Fibroblast of the conjunctiva (primary cell): ENCODE data around the gene KCTD13.
"Not testable (repeated sequence)": the region's sequence is repeated elsewhere in the genome, so short reads cannot be mapped to it uniquely, and the experiment has no call there.

Experiments used
- DNase-seq: peaks from one replicate; pipeline ENCODE4 v3.0.0-alpha.2; 2010; ENCODE audit warnings: low read depth

KCTD13 gene, protein sequence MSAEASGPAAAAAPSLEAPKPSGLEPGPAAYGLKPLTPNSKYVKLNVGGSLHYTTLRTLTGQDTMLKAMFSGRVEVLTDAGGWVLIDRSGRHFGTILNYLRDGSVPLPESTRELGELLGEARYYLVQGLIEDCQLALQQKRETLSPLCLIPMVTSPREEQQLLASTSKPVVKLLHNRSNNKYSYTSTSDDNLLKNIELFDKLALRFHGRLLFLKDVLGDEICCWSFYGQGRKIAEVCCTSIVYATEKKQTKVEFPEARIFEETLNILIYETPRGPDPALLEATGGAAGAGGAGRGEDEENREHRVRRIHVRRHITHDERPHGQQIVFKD

GRCh38 chr16:29925781-29926710, at the start of gene KCTD13:
TSS of gene KCTD13 (minus strand) at chr16:29926226. CDS start at chr16:29926033, 193 bp downstream.
- peak; percentile 57 for DNase-seq

DNA sequence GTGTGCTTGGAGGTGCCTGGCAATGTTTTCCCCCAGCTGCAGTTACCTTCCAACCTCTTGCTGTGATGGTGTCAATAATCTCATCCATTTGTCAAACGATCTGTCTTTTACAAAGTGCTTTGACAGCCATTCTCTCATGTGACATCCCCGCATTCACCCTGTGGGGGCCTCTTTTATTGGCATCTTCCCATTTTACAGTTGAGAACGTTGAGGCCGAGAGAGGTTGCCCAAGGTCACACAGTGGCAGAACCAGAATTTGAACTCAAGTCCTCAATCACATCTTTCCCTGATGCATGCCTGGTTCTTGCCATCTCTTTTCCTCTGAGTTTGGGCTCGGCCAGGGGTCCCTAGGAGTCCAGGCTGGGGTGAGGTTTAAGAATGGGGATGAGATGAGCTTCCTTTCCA, 49.1 kb upstream of the KCTD13 start:
- no peak for DNase-seq

- DNase-seq = no peak
These were observed 48.5 kb upstream of the KCTD13 start for GRCh38 chr16:29974291-29975133.

- DNase-seq = peak; percentile 99
These were observed 47.6 kb upstream of the KCTD13 start, which contains the start of gene TAOK2 for GRCh38 chr16:29973384-29974246. TSS of gene TAOK2 (plus strand) at chr16:29973868. CDS start at chr16:29977773, 3,905 bp downstream.

GRCh38 chr16:29972992-29973383, 47.0 kb upstream of the KCTD13 start:
- no peak for DNase-seq

DNA sequence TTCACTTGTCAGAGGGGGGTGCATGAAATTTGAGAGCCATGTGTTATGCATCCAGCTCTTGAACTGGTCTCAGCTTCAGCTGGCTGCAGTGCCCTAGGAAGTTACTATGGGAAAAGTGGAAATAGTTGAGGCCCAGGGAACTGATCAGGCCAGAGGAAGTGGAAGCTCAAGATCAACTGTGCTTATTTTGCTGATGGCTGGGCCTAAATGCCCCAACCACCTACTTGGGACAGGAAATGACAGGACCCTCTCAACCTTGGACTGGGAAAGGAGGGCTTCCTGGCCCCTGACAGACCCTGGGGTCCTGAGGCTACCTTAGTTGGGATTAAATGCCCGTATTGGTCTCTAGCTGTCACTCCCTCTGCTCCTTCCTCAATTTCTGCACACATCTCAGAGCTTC, 46.5 kb upstream of the KCTD13 start:
- no peak for DNase-seq

GRCh38 chr16:29971304-29971703, 45.3 kb upstream of the KCTD13 start:
- no peak for DNase-seq

DNA sequence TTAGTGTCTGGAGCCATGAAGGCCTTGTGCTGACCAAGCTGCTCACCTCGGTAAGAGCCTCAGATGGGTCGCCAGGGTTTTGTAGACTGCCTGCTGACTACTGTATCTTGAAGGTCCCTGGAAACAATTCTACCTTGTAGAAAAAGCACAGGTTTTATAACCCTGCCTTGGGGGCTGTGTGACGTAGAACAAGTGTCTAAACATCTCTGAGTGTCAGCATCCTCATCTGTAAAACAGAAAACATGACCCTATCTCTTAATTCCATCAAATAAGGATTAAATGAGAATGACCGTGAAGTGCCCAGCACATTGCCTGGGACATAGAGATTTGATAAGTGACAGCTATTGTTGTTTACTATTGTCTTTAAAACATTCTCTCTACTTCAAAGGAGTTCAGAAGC, 42.2 kb upstream of the KCTD13 start:
- DNase-seq = no peak

GRCh38 chr16:29963021-29963743, 37.2 kb upstream of the KCTD13 start:
- no peak for DNase-seq

GRCh38 chr16:29962344-29962994, 36.4 kb upstream of the KCTD13 start:
- DNase-seq = no peak

GRCh38 chr16:29961479-29962343, 35.7 kb upstream of the KCTD13 start, which contains the start of gene TMEM219:
TSS of gene TMEM219 (plus strand) at chr16:29962079. CDS start at chr16:29963144, 1,065 bp downstream.
- DNase-seq = peak; percentile 64

DNA sequence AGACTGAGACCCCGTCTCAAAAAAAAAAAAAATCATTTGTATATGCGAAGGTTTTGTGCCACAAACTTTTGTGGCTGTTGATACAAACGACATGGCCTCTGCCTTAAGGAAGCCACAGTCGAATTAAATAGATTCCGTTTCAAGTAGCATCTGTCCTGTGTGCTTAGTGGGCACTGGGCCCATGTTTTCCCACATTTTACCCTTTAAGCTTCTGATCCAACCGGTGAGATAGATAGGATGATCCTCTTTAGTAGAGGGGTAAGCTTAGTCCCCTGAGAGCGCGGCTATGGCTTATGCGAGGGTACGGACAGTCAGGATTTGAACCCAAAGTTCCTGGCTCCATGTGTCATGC, 35.1 kb upstream of the KCTD13 start:
- no peak for DNase-seq

GRCh38 chr16:29959821-29960220, 33.8 kb upstream of the KCTD13 start:
- DNase-seq = not testable (repeated sequence)

- no peak for DNase-seq
These were observed 33.3 kb upstream of the KCTD13 start for GRCh38 chr16:29959293-29959692.

GRCh38 chr16:29958756-29959155, 32.7 kb upstream of the KCTD13 start:
- no peak for DNase-seq

- no peak for DNase-seq
These were observed 25.8 kb upstream of the KCTD13 start for GRCh38 chr16:29951625-29952365.

DNA sequence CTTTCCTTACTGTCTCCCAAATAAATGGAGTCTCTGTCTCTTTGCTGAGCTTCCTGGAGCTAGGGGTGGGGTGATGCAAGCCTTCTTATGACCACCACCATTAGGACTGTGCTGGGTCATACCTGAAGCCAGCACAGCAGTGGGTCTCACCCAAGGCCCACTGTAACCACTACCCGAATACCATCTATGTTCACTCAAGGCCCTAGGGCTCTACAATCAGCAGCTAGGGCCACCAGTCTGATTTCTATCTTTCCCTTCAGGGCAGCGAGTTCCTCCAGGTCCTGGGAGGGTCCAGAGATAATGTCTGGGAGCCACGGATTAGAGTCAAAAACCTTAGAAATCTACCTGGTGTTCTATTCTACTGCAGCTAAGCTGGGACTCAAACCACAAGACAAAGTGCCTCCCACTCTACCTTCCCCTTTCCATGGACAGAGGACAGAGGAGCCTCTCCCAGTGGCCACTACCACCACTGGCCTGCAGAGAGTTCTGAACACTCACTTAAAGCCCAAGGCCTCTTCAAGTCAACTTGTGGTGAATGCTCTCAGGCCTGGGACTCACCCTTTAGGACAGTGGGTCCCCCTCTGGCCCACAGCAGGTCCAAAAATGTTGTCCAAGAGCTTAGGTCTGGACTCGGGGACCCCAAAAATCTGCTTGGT, 24.9 kb upstream of the KCTD13 start:
- no peak for DNase-seq

DNA sequence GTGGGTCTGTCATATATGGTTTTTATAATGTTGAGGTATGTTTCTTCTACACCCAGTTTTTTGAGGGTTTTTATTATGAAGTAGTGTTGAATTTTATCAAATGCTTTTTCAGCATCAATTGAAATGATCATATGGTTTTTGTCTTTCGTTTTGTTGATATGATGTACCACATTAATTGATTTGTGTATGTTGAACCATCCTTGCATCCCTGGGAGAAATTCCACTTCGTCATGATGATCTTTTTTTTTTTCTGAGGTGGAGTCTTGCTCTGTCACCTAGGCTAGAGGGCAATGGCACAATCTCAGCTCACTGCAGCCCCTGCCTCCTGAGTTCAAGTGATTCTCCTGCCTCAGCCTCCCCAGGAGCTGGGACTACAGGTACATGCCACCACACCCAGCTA, 21.9 kb upstream of the KCTD13 start:
- no peak for DNase-seq
